H9 (cell line): Measurements from ENCODE around the gene TRMT11. TPM values are rescaled to one million over a fixed set of nuclear protein-coding genes. Genes with fewer than 3 reads are reported as not detected.

Source experiments
- DNase-seq: peaks from one replicate; pipeline ENCODE4 v3.0.0-alpha.2; 2017
- H2AFZ ChIP-seq: one replicate; pipeline ENCODE4 v1.6.1; 2013; ENCODE audit warnings: mild to moderate bottlenecking, low read length, control low read depth, moderate library complexity
- H2AK5ac ChIP-seq: 2 replicates; pipeline ENCODE4 v1.6.1; 2013; ENCODE audit warnings: low read length, control low read depth, mixed read lengths; ENCODE audit not compliant: insufficient read length
- H2BK120ac ChIP-seq: one replicate; pipeline ENCODE4 v1.6.1; 2013; ENCODE audit warnings: low read depth, mild to moderate bottlenecking, low read length, control low read depth, inconsistent platforms; ENCODE audit not compliant: poor library complexity, severe bottlenecking
- H2BK12ac ChIP-seq: 2 replicates; pipeline ENCODE4 v1.6.1; 2013; ENCODE audit warnings: low read length, control low read depth, mixed read lengths, low read depth; ENCODE audit not compliant: insufficient read length
- H2BK15ac ChIP-seq: 2 replicates; pipeline ENCODE4 v1.6.1; 2013; ENCODE audit warnings: low read depth, low read length, control low read depth
- H2BK20ac ChIP-seq: one replicate; pipeline ENCODE4 v1.6.1; 2013; ENCODE audit warnings: low read depth, mild to moderate bottlenecking, low read length, control low read depth, inconsistent platforms; ENCODE audit not compliant: poor library complexity, severe bottlenecking
- H2BK5ac ChIP-seq: 2 replicates; pipeline ENCODE4 v1.6.1; 2013; ENCODE audit warnings: low read length, control low read depth, mixed read lengths; ENCODE audit not compliant: insufficient read length
- H3K14ac ChIP-seq: 2 replicates; pipeline ENCODE4 v1.6.1; 2013; ENCODE audit warnings: low read length, control low read depth; ENCODE audit not compliant: insufficient read depth
- H3K18ac ChIP-seq: 2 replicates; pipeline ENCODE4 v1.6.1; 2013; ENCODE audit warnings: low read depth, mild to moderate bottlenecking, mixed read lengths, low read length, control low read depth; ENCODE audit not compliant: insufficient read length
- H3K23ac ChIP-seq: 2 replicates; pipeline ENCODE4 v1.6.1; 2013; ENCODE audit warnings: low read length, control low read depth, mixed read lengths, low read depth; ENCODE audit not compliant: insufficient read length
- H3K23me2 ChIP-seq: 2 replicates; pipeline ENCODE4 v1.6.1; 2013; ENCODE audit warnings: low read depth, mild to moderate bottlenecking, mixed read lengths, low read length, control low read depth; ENCODE audit not compliant: insufficient read length, poor library complexity, severe bottlenecking
- H3K27ac ChIP-seq: 2 replicates; pipeline ENCODE4 v1.5.1; 2013; ENCODE audit warnings: low read length, control low read depth, mixed read lengths, low read depth; ENCODE audit not compliant: insufficient read length
- H3K27me3 ChIP-seq: 2 replicates; pipeline ENCODE4 v1.6.1; 2013; ENCODE audit warnings: low read length, control low read depth, inconsistent platforms; ENCODE audit not compliant: insufficient read depth
- H3K4ac ChIP-seq: 2 replicates; pipeline ENCODE4 v1.6.1; 2013; ENCODE audit warnings: low read depth, mild to moderate bottlenecking, control low read depth, inconsistent platforms, low read length, moderate library complexity
- H3K4me1 ChIP-seq: 2 replicates; pipeline ENCODE4 v1.6.1; 2013; ENCODE audit warnings: low read length, control low read depth, inconsistent platforms; ENCODE audit not compliant: insufficient read depth
- H3K4me2 ChIP-seq: 2 replicates; pipeline ENCODE4 v1.6.1; 2013; ENCODE audit warnings: low read length, control low read depth, mixed read lengths; ENCODE audit not compliant: insufficient read length, insufficient read depth
- H3K56ac ChIP-seq: 2 replicates; pipeline ENCODE4 v1.6.1; 2013; ENCODE audit warnings: low read depth, mild to moderate bottlenecking, mixed read lengths, low read length, control low read depth; ENCODE audit not compliant: insufficient read length
- H3K79me1 ChIP-seq: 2 replicates; pipeline ENCODE4 v1.6.1; 2013; ENCODE audit warnings: low read depth, mild to moderate bottlenecking, moderate library complexity, low read length, control low read depth, inconsistent platforms; ENCODE audit not compliant: insufficient read depth, poor library complexity, severe bottlenecking
- H3K79me2 ChIP-seq: 2 replicates; pipeline ENCODE4 v1.6.1; 2013; ENCODE audit warnings: low read length, control low read depth, inconsistent platforms; ENCODE audit not compliant: insufficient read depth
- H3K9ac ChIP-seq: 2 replicates; pipeline ENCODE4 v1.6.1; 2013; ENCODE audit warnings: low read length, control low read depth, mixed read lengths; ENCODE audit not compliant: insufficient read length; ENCODE audit errors: extremely low read depth
- H3K9me3 ChIP-seq: one replicate; pipeline ENCODE4 v1.6.1; 2013; ENCODE audit warnings: low read depth, low read length, inconsistent platforms; ENCODE audit not compliant: control insufficient read depth
- H3T11ph ChIP-seq: one replicate; pipeline ENCODE4 v1.6.1; 2013; ENCODE audit warnings: mild to moderate bottlenecking, low read length, control low read depth, inconsistent platforms
- H4K20me1 ChIP-seq: one replicate; pipeline ENCODE4 v1.6.1; 2013; ENCODE audit not compliant: control insufficient read depth, insufficient read length, insufficient read depth
- H4K5ac ChIP-seq: 2 replicates; pipeline ENCODE4 v1.6.1; 2013; ENCODE audit warnings: low read depth, mild to moderate bottlenecking, mixed read lengths, low read length, control low read depth; ENCODE audit not compliant: insufficient read length
- H4K8ac ChIP-seq: replicated peaks from 2 replicates; pipeline ENCODE4 v1.6.1; 2013; ENCODE audit warnings: low read length, control low read depth, mixed read lengths, low read depth; ENCODE audit not compliant: insufficient read length
- H4K91ac ChIP-seq: 2 replicates; pipeline ENCODE4 v1.6.1; 2013; ENCODE audit warnings: low read depth, mild to moderate bottlenecking, moderate library complexity, mixed read lengths, low read length, control low read depth; ENCODE audit not compliant: insufficient read length
- H3K27ac Mint-ChIP-seq, 3 experiments: 2 replicates in 2 of 3; 3 replicates in 1 of 3; pipeline ENCODE4 v1.8.0; 2020 to 2021; ENCODE audit warnings: mixed read lengths in 3 of 3, mild to moderate bottlenecking in 1 of 3, moderate library complexity in 1 of 3
- H3K27me3 Mint-ChIP-seq: 2 replicates; pipeline ENCODE4 v1.8.0; 2021; ENCODE audit warnings: low read depth, mild to moderate bottlenecking, moderate library complexity, mixed read lengths
- H3K36me3 Mint-ChIP-seq, 3 experiments: 2 replicates in 2 of 3; 3 replicates in 1 of 3; pipeline ENCODE4 v1.8.0; 2020 to 2021; ENCODE audit warnings: low read depth in 3 of 3, mixed read lengths in 3 of 3; ENCODE audit not compliant: insufficient read depth in 1 of 3
- H3K4me1 Mint-ChIP-seq, 2 experiments: 2 replicates each; pipeline ENCODE4 v1.8.0; 2020; ENCODE audit warnings: mixed read lengths in 2 of 2
- H3K4me3 Mint-ChIP-seq, 2 experiments: 2 replicates in 1 of 2; 3 replicates in 1 of 2; pipeline ENCODE4 v1.8.0; 2020 to 2021; ENCODE audit warnings: mild to moderate bottlenecking in 2 of 2, mixed read lengths in 2 of 2, moderate library complexity in 1 of 2
- H3K9me3 Mint-ChIP-seq, 2 experiments: 2 replicates in 1 of 2; 3 replicates in 1 of 2; pipeline ENCODE4 v1.8.0; 2020; ENCODE audit warnings: mild to moderate bottlenecking in 2 of 2, mixed read lengths in 2 of 2, moderate library complexity in 1 of 2
- CTCF ChIP-seq: fragments of 200-600 bp; sonication (generic); conservative IDR thresholded peaks from 3 replicates; pipeline ENCODE4 v1.8.0; 2021; ENCODE audit warnings: antibody characterized with exemption, mild to moderate bottlenecking
- total RNA-seq: library from RNA; stranded (reverse); gene quantifications from 2 replicates; pipeline ENCODE4 v1.2.1, GENCODE V29; 2021

Gene TRMT11
- total RNA-seq, 1 experiment from 2014 or later, result 31.1 TPM

GRCh38 chr6:126027601-126028000, 41.3 kb downstream of the TRMT11 start:
- Mint-ChIP-seq H3K9me3 (no peaks in the 10 kb centered on the region), H3K27ac (no peak overlapping the region), H3K27me3 (no peaks in the 10 kb centered on the region), H3K36me3 (peaks cover 2 to 46% (median 40%) of the 10 kb centered on the region in 3 experiments; a peak in 6 of 7 replicates), H3K4me1 (no peaks in the 10 kb centered on the region), H3K4me3 (no peak overlapping the region)
- Histone ChIP-seq H2BK15ac (no peak overlapping the region), H3K23me2 (no peaks in the 10 kb centered on the region), H2BK120ac (no peak overlapping the region), H3K79me2 (no peaks in the 10 kb centered on the region), H3K4me2 (no peak overlapping the region), H3K27me3 (no peaks in the 10 kb centered on the region), H4K8ac (no peak overlapping the region), H4K91ac (no peak overlapping the region), H3K9me3 (no peaks in the 10 kb centered on the region), H3K79me1 (no peaks in the 10 kb centered on the region), H3K14ac (no peak overlapping the region), H4K20me1 (no peaks in the 10 kb centered on the region), H3T11ph (no peak overlapping the region), H2BK12ac (no peak overlapping the region), H2BK5ac (no peak overlapping the region), H3K9ac (no peak overlapping the region), H2AK5ac (no peak overlapping the region), H3K4me1 (no peaks in the 10 kb centered on the region), H2AFZ (no peak overlapping the region), H4K5ac (no peak overlapping the region), H3K4ac (no peak overlapping the region), H3K18ac (no peak overlapping the region), H3K23ac (no peak overlapping the region), H3K27ac (no peak overlapping the region), H3K56ac (no peak overlapping the region), H2BK20ac (no peak overlapping the region)
- DNase-seq, result no peak
- no peak for TF ChIP-seq CTCF
